Measurements from ENCODE around the gene DOP1A. TPM values are rescaled to one million over a fixed set of nuclear protein-coding genes. Genes with fewer than 3 reads are reported as not detected.
A peak's percentile ranks its signal among the peaks of the same experiment; 100 is the strongest.

Gene DOP1A
- total and polyA plus RNA-seq, 2 of the 4 experiments (the other 2 are of a cell fraction), result 6.0 to 32.4 TPM

DNA sequence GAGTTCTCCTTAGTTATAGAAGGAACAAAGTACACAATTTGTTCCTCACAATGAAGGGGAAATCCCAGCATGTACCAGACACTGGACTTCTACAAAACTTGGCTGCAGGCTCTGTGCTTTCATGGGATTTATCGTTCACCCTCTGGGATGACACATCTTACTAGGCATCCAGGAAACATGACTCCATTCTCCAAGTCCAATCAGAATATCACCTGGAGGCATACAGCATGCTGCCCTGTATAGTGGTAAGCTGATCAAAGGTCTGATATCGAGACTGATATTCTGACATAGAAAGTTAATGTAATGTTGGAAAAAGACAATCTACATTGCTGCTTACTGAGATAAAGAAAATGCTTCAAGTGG is 132.4 kb downstream of the DOP1A start:
- H4K91ac ChIP-seq (ENCODE audit: insufficient read depth, low read depth, low read length), result no peak overlapping the region
- CTCF ChIA-PET, result interaction anchor here (1.3 to 2.7 kb wide), 2 partner anchors 16 to 133 kb away, joined by 5 to 19 read pairs; partner anchors contain the start of gene DOP1A
- peak overlapping the region; percentile 62 for H2BK5ac ChIP-seq (ENCODE audit: low read depth, low read length, poor library complexity, severe bottlenecking)
- H2BK120ac ChIP-seq (ENCODE audit: low read depth, low read length), result no peak overlapping the region
- no peak overlapping the region for H2BK20ac ChIP-seq (ENCODE audit: low read depth, low read length)
- peaks cover 11% of the 10 kb centered on the region for H3K36me3 ChIP-seq (ENCODE audit: control insufficient read depth, insufficient read depth, low read length)
- peak overlapping the region; percentile 39 for H2AK9ac ChIP-seq (replicated peaks; ENCODE audit: low read depth, low read length, poor library complexity)
- WGBS, 2 experiments (ENCODE audit: extremely low coverage in 2 of 2, insufficient read length in 1 of 2), result no CpG with 5 or more reads among the region's 2 CpGs
- no peak overlapping the region for H3K23ac ChIP-seq (ENCODE audit: low read depth, low read length)
- no peak for TF ChIP-seq BHLHE40 (IDR thresholded peaks at IDR 0.05; ENCODE audit: low read depth, low read length)
- TF ChIP-seq, protein P1, sequence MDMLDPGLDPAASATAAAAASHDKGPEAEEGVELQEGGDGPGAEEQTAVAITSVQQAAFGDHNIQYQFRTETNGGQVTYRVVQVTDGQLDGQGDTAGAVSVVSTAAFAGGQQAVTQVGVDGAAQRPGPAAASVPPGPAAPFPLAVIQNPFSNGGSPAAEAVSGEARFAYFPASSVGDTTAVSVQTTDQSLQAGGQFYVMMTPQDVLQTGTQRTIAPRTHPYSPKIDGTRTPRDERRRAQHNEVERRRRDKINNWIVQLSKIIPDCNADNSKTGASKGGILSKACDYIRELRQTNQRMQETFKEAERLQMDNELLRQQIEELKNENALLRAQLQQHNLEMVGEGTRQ (IDR thresholded peaks at IDR 0.05; ENCODE audit: low read depth, low read length), result no peak
- no peak for TF ChIP-seq SMC3 (IDR thresholded peaks at IDR 0.05; ENCODE audit: low read depth, low read length)
- no peak for TF ChIP-seq MAZ (IDR thresholded peaks at IDR 0.05; ENCODE audit: borderline replicate concordance, low read depth, low read length)
- TF ChIP-seq ELK1 (IDR thresholded peaks at IDR 0.05; ENCODE audit: borderline replicate concordance, low read depth, low read length), result no peak
- no peak for TF ChIP-seq CHD1 (IDR thresholded peaks at IDR 0.05; ENCODE audit: low read depth, low read length)
- no peak for TF ChIP-seq RFX5 (IDR thresholded peaks at IDR 0.05; ENCODE audit: low read depth, low read length)
- TF ChIP-seq MAFK (IDR thresholded peaks at IDR 0.05; ENCODE audit: low read depth, low read length), result no peak
- no peak for TF ChIP-seq RAD21 (IDR thresholded peaks at IDR 0.05; ENCODE audit: low read length)
- TF ChIP-seq NFE2L2 (IDR thresholded peaks at IDR 0.05; ENCODE audit: low read depth, low read length), result no peak
- no peak for TF ChIP-seq MXI1 (IDR thresholded peaks at IDR 0.05; ENCODE audit: borderline replicate concordance, low read depth, low read length)
- TF ChIP-seq, protein P2, sequence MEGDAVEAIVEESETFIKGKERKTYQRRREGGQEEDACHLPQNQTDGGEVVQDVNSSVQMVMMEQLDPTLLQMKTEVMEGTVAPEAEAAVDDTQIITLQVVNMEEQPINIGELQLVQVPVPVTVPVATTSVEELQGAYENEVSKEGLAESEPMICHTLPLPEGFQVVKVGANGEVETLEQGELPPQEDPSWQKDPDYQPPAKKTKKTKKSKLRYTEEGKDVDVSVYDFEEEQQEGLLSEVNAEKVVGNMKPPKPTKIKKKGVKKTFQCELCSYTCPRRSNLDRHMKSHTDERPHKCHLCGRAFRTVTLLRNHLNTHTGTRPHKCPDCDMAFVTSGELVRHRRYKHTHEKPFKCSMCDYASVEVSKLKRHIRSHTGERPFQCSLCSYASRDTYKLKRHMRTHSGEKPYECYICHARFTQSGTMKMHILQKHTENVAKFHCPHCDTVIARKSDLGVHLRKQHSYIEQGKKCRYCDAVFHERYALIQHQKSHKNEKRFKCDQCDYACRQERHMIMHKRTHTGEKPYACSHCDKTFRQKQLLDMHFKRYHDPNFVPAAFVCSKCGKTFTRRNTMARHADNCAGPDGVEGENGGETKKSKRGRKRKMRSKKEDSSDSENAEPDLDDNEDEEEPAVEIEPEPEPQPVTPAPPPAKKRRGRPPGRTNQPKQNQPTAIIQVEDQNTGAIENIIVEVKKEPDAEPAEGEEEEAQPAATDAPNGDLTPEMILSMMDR (conservative IDR thresholded peaks at IDR 0.05; ENCODE audit: low read depth, low read length), result no peak
- no peak for TF ChIP-seq CEBPB (IDR thresholded peaks at IDR 0.05; ENCODE audit: low read depth, low read length)
- no peak for TF ChIP-seq FOS (IDR thresholded peaks at IDR 0.05; ENCODE audit: low read depth, low read length)
- TF ChIP-seq POLR2A (IDR thresholded peaks at IDR 0.05; ENCODE audit: low read depth, low read length), result no peak
- TF ChIP-seq RCOR1 (IDR thresholded peaks at IDR 0.05; ENCODE audit: insufficient replicate concordance, low read length), result no peak
- no peak overlapping the region for H3K18ac ChIP-seq (ENCODE audit: low read depth, low read length)
- H4K5ac ChIP-seq (ENCODE audit: low read depth, low read length), result no peak overlapping the region
- H3K9ac ChIP-seq (ENCODE audit: low read depth, low read length), result no peak overlapping the region
- H3K14ac ChIP-seq (replicated peaks; ENCODE audit: low read depth, low read length), result 0 out of 2 replicates have a peak overlapping the region, but pooled peaks have one; percentile 20
- H4K8ac ChIP-seq (ENCODE audit: low read depth in 2 of 2, low read length in 2 of 2), result no peak overlapping the region
- H3K4me1 ChIP-seq (ENCODE audit: control insufficient read depth, insufficient read depth, low read length), result peaks cover 17% of the 10 kb centered on the region
- POLR2A ChIA-PET (ENCODE audit: unreplicated experiment), result no interaction called here
- intact Hi-C loops (cut with micrococcal nuclease), result no loop called here
- peak; percentile 92 for DNase-seq
- H3K9me1 ChIP-seq (ENCODE audit: insufficient read depth, low read length), result peaks cover 13% of the 10 kb centered on the region
- BruUV-seq (replicated peaks), result no TSS peak
- H2AFZ ChIP-seq (replicated peaks; ENCODE audit: low read length, poor library complexity), result no peak overlapping the region
- dilution Hi-C loops (cut with HindIII; ENCODE audit: low sequenced_read_pairs, unreplicated experiment), result loop anchor here (25.0 kb wide), 1 partner anchor 312 kb away; the partner anchor contains the start of gene PRSS35
- peak; percentile 68 for ATAC-seq (ENCODE audit: low read depth)
- no peak overlapping the region for H2BK15ac ChIP-seq (ENCODE audit: low read depth, low read length)
- H4K20me1 ChIP-seq (ENCODE audit: insufficient read depth, low read length), result no peaks in the 10 kb centered on the region
- in situ Hi-C loops (cut with MboI; ENCODE audit: low sequenced_read_pairs), result loop anchor here (5.0 to 10.0 kb wide), 2 partner anchors 133 to 955 kb away; partner anchors contain the start of genes DOP1A, IBTK and UBE3D
- peaks cover 7 to 8% of the 10 kb centered on the region in 2 experiments; a peak in 1 of 4 replicates for H3K79me1 ChIP-seq (ENCODE audit: low read depth in 1 of 2, low read length in 2 of 2)
- no peak overlapping the region; the same call in 1 of the 2 replicates for H2AK5ac ChIP-seq (ENCODE audit: low read depth, low read length)
- no peak overlapping the region for H3K4me3 ChIP-seq (ENCODE audit: insufficient read depth, low read depth, low read length)
- no peak overlapping the region; the same call in 1 of the 2 replicates for H3K4me2 ChIP-seq (ENCODE audit: low read depth, low read length)
- no peaks in the 10 kb centered on the region for H3K27me3 ChIP-seq (ENCODE audit: control insufficient read depth, insufficient read depth, low read length)
- H3K27ac ChIP-seq (ENCODE audit: insufficient read depth, low read length), result no peak overlapping the region
- H3K9me3 ChIP-seq (ENCODE audit: control insufficient read depth, insufficient read depth, low read length), result no peaks in the 10 kb centered on the region
- no peak overlapping the region for H3K56ac ChIP-seq (ENCODE audit: extremely low read depth, insufficient read depth, low read length)
- peak overlapping the region; percentile 27; the same call in 1 of the 2 replicates for H3K4ac ChIP-seq (ENCODE audit: low read depth, low read length)

Data from IMR-90 (cell line).